HT1080 (cell line): ENCODE data around the gene ANO9. TPM values are rescaled to one million over a fixed set of nuclear protein-coding genes. Genes with fewer than 3 reads are reported as not detected.

ENCODE experiments used
- DNase-seq: peaks from one replicate; pipeline ENCODE4 v3.0.0-alpha.2; 2015; ENCODE audit warnings: low read depth
- polyA plus RNA-seq, 2 experiments: library from polyadenylated mRNA; depleted of rRNA; stranded (reverse); fragments of >200 nt; gene quantifications; 2 replicates each; pipeline ENCODE4 v1.2.3, GENCODE V29; 2015
- total RNA-seq: library from RNA; depleted of rRNA; stranded (reverse); fragments of >200 nt; shearing (Covaris generic); gene quantifications from 2 replicates; pipeline ENCODE4 v1.2.3, GENCODE V29; 2014; rRNA removed

Gene ANO9, protein sequence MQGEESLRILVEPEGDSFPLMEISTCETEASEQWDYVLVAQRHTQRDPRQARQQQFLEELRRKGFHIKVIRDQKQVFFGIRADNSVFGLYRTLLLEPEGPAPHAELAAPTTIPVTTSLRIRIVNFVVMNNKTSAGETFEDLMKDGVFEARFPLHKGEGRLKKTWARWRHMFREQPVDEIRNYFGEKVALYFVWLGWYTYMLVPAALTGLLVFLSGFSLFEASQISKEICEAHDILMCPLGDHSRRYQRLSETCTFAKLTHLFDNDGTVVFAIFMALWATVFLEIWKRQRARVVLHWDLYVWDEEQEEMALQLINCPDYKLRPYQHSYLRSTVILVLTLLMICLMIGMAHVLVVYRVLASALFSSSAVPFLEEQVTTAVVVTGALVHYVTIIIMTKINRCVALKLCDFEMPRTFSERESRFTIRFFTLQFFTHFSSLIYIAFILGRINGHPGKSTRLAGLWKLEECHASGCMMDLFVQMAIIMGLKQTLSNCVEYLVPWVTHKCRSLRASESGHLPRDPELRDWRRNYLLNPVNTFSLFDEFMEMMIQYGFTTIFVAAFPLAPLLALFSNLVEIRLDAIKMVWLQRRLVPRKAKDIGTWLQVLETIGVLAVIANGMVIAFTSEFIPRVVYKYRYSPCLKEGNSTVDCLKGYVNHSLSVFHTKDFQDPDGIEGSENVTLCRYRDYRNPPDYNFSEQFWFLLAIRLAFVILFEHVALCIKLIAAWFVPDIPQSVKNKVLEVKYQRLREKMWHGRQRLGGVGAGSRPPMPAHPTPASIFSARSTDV
- total RNA-seq = not detected in 2 replicates
- polyA plus RNA-seq (2015; cell fraction: cytosol; rRNA removed) = not detected in 2 replicates
- not detected in 2 replicates for polyA plus RNA-seq (2015; cell fraction: nucleus; rRNA removed)

GRCh38 chr11:441418-442274, at the start of gene ANO9:
Gene ANO9 (minus strand): TSS chr11:442011. CDS start chr11:441926, 85 bp downstream.
- no peak for DNase-seq

DNA sequence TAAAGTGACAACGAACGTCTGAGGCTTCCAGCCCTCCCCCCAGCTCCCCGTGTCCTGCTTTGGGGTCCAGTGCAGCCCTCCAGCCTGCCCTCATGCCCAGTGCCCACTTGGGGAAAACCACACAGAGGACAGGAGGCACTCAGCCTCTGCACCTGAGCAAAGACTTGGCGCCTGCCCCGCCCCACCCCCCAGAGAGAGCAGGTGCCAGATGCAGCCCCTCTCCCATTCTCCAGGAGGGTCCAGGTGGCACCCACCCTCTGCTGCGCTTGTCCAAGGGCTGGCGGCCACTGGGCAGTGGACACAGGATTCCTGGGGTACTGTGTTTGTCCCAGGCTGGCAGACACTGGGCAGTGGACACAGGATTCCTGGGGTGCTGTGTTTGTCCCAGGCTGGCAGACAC, 49.5 kb upstream of the ANO9 start:
- DNase-seq = no peak

- no peak for DNase-seq
These were observed 49.1 kb upstream of the ANO9 start for GRCh38 chr11:490930-491260.

- DNase-seq = no peak
These were observed 48.5 kb upstream of the ANO9 start for GRCh38 chr11:490186-490929.

- no peak for DNase-seq
These were observed 47.9 kb upstream of the ANO9 start for GRCh38 chr11:489610-490185.

DNA sequence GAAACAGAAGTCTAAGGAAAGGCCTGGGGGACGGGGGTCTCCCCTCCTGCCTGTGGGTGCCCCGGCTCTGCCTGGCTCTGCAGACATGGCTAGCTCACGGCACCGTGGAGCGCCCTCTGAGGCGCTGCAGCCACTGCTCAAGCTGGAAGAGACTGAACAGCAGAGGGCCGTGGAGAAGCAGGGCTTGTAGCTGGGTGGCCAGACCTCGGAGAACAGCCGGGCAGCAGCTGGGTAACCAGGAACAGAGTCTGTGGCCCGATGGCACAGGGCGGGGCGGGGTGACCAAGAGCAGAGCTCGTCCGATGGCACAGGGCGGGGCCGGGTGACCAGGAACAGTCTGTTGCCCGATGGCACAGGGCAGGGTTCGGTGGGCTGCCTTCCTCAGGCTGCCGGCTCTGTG, 47.2 kb upstream of the ANO9 start:
- DNase-seq = no peak

- no peak for DNase-seq
These were observed 46.8 kb upstream of the ANO9 start for GRCh38 chr11:488579-488978.

DNA sequence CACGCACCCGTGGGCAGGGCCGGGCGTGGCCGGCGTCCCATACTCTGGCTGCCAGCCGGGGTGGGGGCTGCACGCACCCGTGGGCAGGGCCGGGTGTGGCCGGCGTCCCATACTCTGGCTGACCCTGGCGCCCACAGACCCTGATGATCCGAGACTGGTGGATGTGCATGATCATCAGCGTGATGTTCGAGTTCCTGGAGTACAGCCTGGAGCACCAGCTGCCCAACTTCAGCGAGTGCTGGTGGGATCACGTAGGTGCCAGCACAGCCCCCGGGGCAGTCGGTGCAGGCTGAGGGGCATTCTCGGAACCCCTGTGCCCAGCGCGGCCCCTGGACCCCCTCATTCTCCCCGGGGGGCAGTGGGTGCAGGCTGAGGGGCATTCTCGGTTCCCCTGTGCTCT, 46.3 kb upstream of the ANO9 start:
- no peak for DNase-seq

GRCh38 chr11:487571-488021, 45.8 kb upstream of the ANO9 start:
- no peak for DNase-seq

DNA sequence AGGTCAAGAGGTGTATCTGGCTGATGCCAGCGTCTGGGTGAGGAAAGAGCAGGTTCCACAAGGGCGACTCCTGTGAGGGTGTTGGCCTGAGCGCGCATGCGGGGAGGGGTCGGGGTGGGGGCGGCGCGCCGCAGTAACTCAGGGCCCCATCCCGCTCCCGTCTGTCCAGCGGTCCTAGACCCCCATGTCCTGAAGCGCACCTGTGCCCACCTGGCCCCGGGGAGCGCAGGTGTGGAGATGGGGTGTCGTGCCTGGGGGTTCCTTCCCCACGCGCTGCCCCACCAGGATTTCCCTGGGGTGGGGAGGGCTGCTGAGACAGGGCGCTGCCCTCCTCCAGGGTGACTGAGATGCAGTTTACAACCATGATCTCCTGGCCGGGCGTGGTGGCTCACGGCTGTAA, 44.4 kb upstream of the ANO9 start:
- no peak for DNase-seq

DNA sequence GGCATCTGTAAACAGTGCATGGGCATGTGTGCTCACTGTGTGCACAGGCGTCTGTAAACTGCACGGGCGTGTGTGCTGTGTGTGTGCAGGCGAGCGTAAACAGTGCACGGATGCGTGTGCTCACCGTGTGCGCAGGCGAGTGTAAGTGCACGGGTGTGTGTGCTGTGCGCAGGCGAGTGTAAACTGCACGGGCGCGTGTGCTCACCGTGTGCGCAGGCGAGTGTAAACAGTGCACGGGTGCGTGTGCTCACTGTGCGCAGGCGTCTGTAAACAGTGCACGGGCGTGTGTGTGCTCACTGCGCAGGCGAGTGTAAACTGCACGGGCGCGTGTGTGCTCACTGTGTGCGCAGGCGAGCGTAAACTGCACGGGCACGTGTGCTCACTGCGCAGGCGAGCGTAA, 42.8 kb upstream of the ANO9 start:
- DNase-seq = no peak

GRCh38 chr11:479311-479710, 37.5 kb upstream of the ANO9 start:
- no peak for DNase-seq

DNA sequence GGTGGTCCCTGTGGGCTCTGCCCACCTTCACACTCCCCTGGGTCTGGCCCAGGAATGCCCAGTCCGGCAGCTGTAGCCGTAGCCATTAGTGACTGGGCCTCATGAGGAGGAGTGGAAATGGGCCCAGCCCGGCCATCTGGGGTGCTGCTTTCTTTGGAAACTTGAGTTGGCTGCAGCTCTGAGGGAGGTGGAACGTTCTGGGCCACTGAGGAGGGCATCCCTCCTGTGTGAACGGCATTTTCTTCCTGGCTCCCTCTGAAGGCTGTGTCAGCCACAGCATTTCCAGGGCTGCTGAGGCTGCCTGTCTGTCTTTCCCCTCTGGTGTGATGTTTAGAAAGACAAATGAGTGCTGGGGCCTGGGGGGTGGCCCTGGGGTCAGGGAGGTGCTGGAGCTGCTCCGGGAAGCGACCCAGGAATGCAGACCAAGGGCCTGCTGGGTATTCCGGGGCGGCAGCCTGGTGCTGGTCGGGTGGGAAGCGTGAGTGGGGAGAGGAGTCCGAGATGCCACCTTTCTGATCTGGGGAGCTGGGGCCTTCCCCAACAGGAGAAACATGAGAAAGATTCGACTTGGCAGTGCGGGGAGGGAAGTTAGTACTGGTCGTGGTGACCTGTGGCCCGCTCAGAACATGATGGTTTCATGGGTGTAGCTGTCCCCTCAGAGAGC, 35.4 kb upstream of the ANO9 start:
- no peak for DNase-seq

GRCh38 chr11:476416-476815, 34.6 kb upstream of the ANO9 start:
- DNase-seq = no peak

GRCh38 chr11:475941-476340, 34.1 kb upstream of the ANO9 start:
- no peak for DNase-seq

DNA sequence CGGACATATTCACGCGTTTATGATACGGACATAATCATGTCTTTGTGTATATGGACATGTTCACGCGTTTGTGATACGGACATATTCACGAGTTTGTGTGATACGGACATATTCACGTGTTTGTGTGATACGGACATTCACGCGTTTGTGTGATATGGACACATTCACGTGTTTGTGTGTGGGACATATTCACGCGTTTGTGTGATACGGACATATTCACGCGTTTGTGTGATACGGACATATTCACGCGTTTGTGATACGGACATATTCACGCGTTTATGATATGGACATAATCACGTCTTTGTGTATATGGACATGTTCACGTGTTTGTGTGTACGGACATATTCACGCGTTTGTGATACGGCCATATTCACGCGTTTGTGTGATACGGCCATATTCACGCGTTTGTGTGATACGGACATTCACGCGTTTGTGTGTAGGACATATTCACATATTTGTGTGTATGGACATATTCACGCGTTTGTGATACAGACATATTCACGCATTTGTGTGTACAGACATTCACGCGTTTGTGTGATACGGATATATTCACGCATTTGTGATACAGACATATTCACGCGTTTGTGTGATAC, 33.2 kb upstream of the ANO9 start:
- DNase-seq = no peak

DNA sequence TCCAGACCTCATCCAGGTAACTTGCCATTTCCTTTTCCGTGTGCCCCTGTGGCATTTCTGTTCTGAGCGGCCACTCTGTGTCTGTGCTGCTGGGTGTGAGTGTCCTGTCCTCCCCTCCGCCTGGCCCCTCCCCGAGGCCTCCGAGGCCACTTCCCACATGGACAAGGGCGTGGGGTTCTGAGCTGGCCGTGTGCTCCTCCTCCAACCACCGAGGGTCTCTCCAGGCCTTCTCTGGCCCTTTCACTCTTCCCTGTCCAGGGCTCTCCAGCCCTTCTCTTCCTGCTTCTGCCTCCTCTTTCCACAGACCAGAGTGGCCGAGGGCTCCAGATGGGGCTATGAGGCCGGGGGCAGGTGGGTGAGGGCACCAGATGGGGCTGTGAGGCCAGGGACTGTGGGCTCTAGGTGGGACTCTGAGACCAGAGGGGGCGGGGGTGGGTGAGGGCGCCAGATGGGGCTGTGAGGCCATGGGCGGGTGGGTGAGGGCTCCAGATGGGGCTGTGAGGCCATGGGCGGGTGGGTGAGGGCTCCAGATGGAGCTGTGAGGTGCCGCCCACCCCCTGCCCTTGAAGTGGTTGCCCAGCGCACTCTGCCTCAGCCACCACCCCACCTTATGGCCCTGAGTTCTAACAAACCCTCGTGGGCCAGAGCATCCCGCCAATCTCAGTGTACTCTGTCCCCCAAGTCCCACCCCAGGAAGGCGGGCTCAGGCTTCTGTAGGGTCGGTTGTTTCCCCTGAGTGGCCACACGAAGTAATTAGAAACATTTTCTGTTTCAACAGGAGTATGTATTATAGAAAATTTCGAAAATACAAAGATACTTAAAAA, 32.4 kb upstream of the ANO9 start:
- no peak for DNase-seq

DNA sequence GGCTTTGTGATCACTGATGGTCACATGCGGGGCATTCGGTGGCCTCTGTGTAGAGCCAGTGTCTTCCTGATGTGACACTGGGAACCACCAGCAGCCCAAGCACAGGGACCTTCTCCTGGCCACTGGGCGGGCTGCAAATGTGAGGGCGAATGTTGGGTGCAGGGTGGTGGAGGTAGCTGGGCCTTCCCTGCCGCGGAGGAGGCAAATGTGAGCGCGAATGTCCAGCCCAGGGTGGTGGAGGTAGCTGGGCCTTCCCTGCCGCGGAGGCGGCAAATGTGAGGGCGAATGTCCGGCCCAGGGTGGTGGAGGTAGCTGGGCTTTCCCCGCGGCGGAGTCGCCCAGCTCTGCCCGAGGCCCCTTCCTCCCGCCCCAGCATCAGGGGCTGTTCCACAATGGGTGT, 31.6 kb upstream of the ANO9 start:
- DNase-seq = no peak

DNA sequence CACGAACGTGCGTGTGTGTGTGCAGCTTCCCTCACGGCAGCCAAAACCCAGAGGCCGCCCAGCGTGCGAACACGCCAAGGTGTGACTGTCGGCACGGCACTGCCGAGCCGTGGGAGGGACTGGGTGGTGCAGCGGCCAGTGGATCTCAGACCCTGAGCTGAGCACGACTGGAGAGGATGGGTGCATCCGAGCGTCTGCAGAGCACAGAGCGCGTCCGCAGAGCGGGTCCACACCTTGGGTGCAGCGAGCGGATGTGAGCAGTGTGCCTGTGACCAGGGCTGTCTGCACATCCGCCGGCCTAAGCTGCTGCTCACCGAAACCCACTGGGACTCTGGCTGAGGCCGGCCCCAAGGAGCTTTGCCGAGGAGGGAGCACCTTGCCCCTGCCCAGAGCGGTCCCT, 31.0 kb upstream of the ANO9 start:
- no peak for DNase-seq
